ENCODE data around the gene ETNK2. TPM values are rescaled to one million over a fixed set of nuclear protein-coding genes. Genes with fewer than 3 reads are reported as not detected.
A peak's percentile ranks its signal among the peaks of the same experiment; 100 is the strongest.

ETNK2 gene
- total and polyA plus RNA-seq, 3 experiments from 2014 or later: 0.91 to 6.1 (median 1.1) TPM

GRCh38 chr1:204124639-204125038 lies 27.2 kb downstream of the ETNK2 start:
- no peaks in the 10 kb centered on the region for H3K9me3 Mint-ChIP-seq
- POLR2A ChIA-PET: no interaction called here
- Histone ChIP-seq H3K4me1 (ENCODE audit: insufficient read depth, low read length) (peaks cover 4% of the 10 kb centered on the region), H3K27me3 (ENCODE audit: insufficient read depth, low read length, poor library complexity, severe bottlenecking) (no peaks in the 10 kb centered on the region), H3K36me3 (ENCODE audit: insufficient read depth, low read length) (no peaks in the 10 kb centered on the region), H3K4me3 (ENCODE audit: low read length) (no peak overlapping the region), H3K27ac (ENCODE audit: low read depth, low read length) (no peak overlapping the region), H3K9me3 (ENCODE audit: low read length) (no peaks in the 10 kb centered on the region)
- H3K4me1 Mint-ChIP-seq: peaks cover 10 to 13% (median 13%) of the 10 kb centered on the region in 3 donors
- H3K27ac Mint-ChIP-seq: peak overlapping the region in 2 of 8 donors; percentile 51 to 64
- CTCF ChIA-PET: interaction anchor here (0.6 kb wide), 1 partner anchor 9 kb away, joined by 3 read pairs; no protein-coding TSS in a partner anchor
- peaks cover 0 to 7% (median 0%) of the 10 kb centered on the region in 3 donors for H3K36me3 Mint-ChIP-seq
- no peak for DNase-seq
- no peak overlapping the region for H3K4me3 Mint-ChIP-seq
- H3K27me3 Mint-ChIP-seq: no peaks in the 10 kb centered on the region

- H3K4me3 Mint-ChIP-seq: no peak overlapping the region
- H3K27ac Mint-ChIP-seq: peak overlapping the region in 3 of 8 donors; percentile 6 to 70 (median 47)
- no peaks in the 10 kb centered on the region for H3K27me3 Mint-ChIP-seq
- peaks cover 3% of the 10 kb centered on the region in 3 donors for H3K4me1 Mint-ChIP-seq
- no peak overlapping the region for H3K4me3 ChIP-seq (ENCODE audit: low read length)
- ChIA-PET CTCF (no interaction called here), POLR2A (no interaction called here)
- no peaks in the 10 kb centered on the region for H3K4me1 ChIP-seq (ENCODE audit: insufficient read depth, low read length)
- no peaks in the 10 kb centered on the region for H3K36me3 ChIP-seq (ENCODE audit: insufficient read depth, low read length)
- DNase-seq: no peak
- no peak overlapping the region for H3K27ac ChIP-seq (ENCODE audit: low read depth, low read length)
- no peaks in the 10 kb centered on the region for H3K27me3 ChIP-seq (ENCODE audit: insufficient read depth, low read length, poor library complexity, severe bottlenecking)
- H3K9me3 Mint-ChIP-seq: no peaks in the 10 kb centered on the region
- peaks cover 0 to 9% (median 1%) of the 10 kb centered on the region in 3 donors for H3K36me3 Mint-ChIP-seq
- no peaks in the 10 kb centered on the region for H3K9me3 ChIP-seq (ENCODE audit: low read length)
These were observed 28.5 kb downstream of the ETNK2 start for GRCh38 chr1:204123376-204123775.

GRCh38 chr1:204121840-204122555 lies 29.8 kb downstream of the ETNK2 start:
- Mint-ChIP-seq H3K27ac (peak overlapping the region in 1 of 8 donors; percentile 50), H3K27me3 (no peaks in the 10 kb centered on the region), H3K4me1 (peaks cover 0 to 1% (median 0%) of the 10 kb centered on the region in 3 donors), H3K4me3 (no peak overlapping the region), H3K9me3 (no peaks in the 10 kb centered on the region), H3K36me3 (peaks cover 0 to 9% (median 1%) of the 10 kb centered on the region in 3 donors)
- Histone ChIP-seq H3K36me3 (ENCODE audit: insufficient read depth, low read length) (no peaks in the 10 kb centered on the region), H3K4me1 (ENCODE audit: insufficient read depth, low read length) (no peaks in the 10 kb centered on the region), H3K9me3 (ENCODE audit: low read length) (no peaks in the 10 kb centered on the region), H3K27me3 (ENCODE audit: insufficient read depth, low read length, poor library complexity, severe bottlenecking) (no peaks in the 10 kb centered on the region), H3K27ac (ENCODE audit: low read depth, low read length) (no peak overlapping the region), H3K4me3 (ENCODE audit: low read length) (no peak overlapping the region)
- CTCF ChIA-PET: no interaction called here
- DNase-seq: no peak
- POLR2A ChIA-PET: no interaction called here

- Mint-ChIP-seq H3K4me3 (no peak overlapping the region), H3K27ac (no peak overlapping the region), H3K9me3 (no peaks in the 10 kb centered on the region), H3K36me3 (peaks cover 0 to 3% (median 2%) of the 10 kb centered on the region in 3 donors), H3K4me1 (peaks cover 0 to 3% (median 1%) of the 10 kb centered on the region in 3 donors), H3K27me3 (no peaks in the 10 kb centered on the region)
- DNase-seq: no peak
- H3K9me3 ChIP-seq (ENCODE audit: low read length): no peaks in the 10 kb centered on the region
- H3K4me3 ChIP-seq (ENCODE audit: low read length): no peak overlapping the region
- no peaks in the 10 kb centered on the region for H3K36me3 ChIP-seq (ENCODE audit: insufficient read depth, low read length)
- POLR2A ChIA-PET: no interaction called here
- no peaks in the 10 kb centered on the region for H3K4me1 ChIP-seq (ENCODE audit: insufficient read depth, low read length)
- no peak overlapping the region for H3K27ac ChIP-seq (ENCODE audit: low read depth, low read length)
- H3K27me3 ChIP-seq (ENCODE audit: insufficient read depth, low read length, poor library complexity, severe bottlenecking): no peaks in the 10 kb centered on the region
- CTCF ChIA-PET: interaction anchor here (0.6 to 1.4 kb wide), 3 partner anchors 13 to 389 kb away, joined by 3 to 5 read pairs (median 3); no protein-coding TSS in a partner anchor
These were observed 35.3 kb downstream of the ETNK2 start for GRCh38 chr1:204116539-204116938.

DNA sequence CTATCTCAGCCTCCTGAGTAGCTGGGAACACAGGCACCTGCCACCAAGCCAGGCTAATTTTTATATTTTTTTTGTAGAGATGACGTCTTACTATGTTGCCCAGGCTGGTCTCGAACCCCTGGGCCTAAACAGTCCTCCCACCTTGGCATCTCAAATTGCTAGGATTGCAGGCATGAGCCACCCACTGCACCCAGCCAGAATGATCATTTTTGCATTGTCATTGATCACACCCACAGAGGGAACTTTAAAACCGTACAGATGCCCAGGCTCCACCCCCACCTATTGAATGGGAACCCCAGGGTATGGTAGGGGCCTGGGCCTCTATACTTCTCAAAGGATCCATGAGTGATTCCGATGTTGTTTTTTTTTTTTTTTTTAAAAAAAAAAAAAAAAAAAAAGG lies 36.7 kb downstream of the ETNK2 start:
- H3K27me3 Mint-ChIP-seq: no peaks in the 10 kb centered on the region
- peaks cover 0 to 3% (median 2%) of the 10 kb centered on the region in 3 donors for H3K36me3 Mint-ChIP-seq
- no peak for DNase-seq
- no peak overlapping the region for H3K4me3 Mint-ChIP-seq
- no peaks in the 10 kb centered on the region for H3K9me3 Mint-ChIP-seq
- peak overlapping the region in 1 of 8 donors; percentile 11 for H3K27ac Mint-ChIP-seq
- ChIA-PET CTCF (interaction anchor here (0.9 kb wide), 1 partner anchor 10 kb away, joined by 3 read pairs; no protein-coding TSS in a partner anchor), POLR2A (no interaction called here)
- Histone ChIP-seq H3K27me3 (ENCODE audit: insufficient read depth, low read length, poor library complexity, severe bottlenecking) (no peaks in the 10 kb centered on the region), H3K36me3 (ENCODE audit: insufficient read depth, low read length) (no peaks in the 10 kb centered on the region), H3K27ac (ENCODE audit: low read depth, low read length) (no peak overlapping the region), H3K4me1 (ENCODE audit: insufficient read depth, low read length) (no peaks in the 10 kb centered on the region), H3K4me3 (ENCODE audit: low read length) (no peak overlapping the region), H3K9me3 (ENCODE audit: low read length) (no peaks in the 10 kb centered on the region)
- H3K4me1 Mint-ChIP-seq: peaks cover 0 to 3% (median 1%) of the 10 kb centered on the region in 3 donors

DNA sequence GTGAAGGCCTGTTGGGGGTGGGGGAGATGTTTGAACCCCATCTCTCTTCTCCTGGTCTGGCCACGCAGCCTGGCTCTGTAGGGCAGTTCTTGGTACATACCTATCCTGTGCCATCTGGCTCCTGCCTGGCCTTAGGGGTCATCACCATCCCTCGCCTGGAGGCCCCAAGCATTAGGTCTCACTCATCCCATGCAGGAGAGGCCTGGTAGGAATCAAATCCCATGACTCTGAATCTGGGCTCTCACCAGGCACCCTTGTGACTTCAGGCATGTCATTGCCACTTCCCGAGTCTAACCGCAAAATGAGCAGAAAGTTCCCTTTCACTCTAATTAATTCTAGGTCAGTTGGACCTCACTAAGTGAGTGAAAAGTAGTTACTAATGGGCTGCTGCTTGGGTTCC lies 37.2 kb downstream of the ETNK2 start:
- Mint-ChIP-seq H3K27me3 (no peaks in the 10 kb centered on the region), H3K9me3 (no peaks in the 10 kb centered on the region), H3K4me3 (no peak overlapping the region), H3K27ac (no peak overlapping the region), H3K36me3 (peaks cover 0 to 3% (median 2%) of the 10 kb centered on the region in 3 donors), H3K4me1 (peaks cover 0 to 3% (median 1%) of the 10 kb centered on the region in 3 donors)
- CTCF ChIA-PET: no interaction called here
- Histone ChIP-seq H3K27me3 (ENCODE audit: insufficient read depth, low read length, poor library complexity, severe bottlenecking) (no peaks in the 10 kb centered on the region), H3K4me3 (ENCODE audit: low read length) (no peak overlapping the region), H3K36me3 (ENCODE audit: insufficient read depth, low read length) (no peaks in the 10 kb centered on the region), H3K27ac (ENCODE audit: low read depth, low read length) (no peak overlapping the region), H3K9me3 (ENCODE audit: low read length) (no peaks in the 10 kb centered on the region), H3K4me1 (ENCODE audit: insufficient read depth, low read length) (no peaks in the 10 kb centered on the region)
- no peak for DNase-seq
- POLR2A ChIA-PET: no interaction called here

DNA sequence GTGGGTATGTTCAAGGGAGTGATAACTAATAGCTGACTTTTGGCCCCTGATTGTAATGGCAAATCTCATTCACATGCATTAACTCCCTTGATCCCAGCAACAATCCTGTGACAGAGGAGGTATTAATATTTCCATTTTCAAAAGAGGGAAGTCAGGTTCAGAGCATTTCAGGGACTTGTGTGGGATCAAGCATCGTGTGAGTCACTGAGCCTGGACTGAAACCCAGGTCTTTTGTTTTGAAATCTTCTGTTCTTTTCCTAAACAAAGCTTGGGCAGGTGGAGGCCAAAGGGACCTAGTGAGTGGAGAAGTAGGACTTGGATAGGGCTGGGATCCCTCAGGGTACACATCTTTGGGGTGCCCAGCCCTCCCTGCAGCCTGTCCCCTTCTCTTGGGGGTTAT lies 37.9 kb downstream of the ETNK2 start:
- no peaks in the 10 kb centered on the region for H3K27me3 Mint-ChIP-seq
- Histone ChIP-seq H3K36me3 (ENCODE audit: insufficient read depth, low read length) (no peaks in the 10 kb centered on the region), H3K4me3 (ENCODE audit: low read length) (no peak overlapping the region), H3K27ac (ENCODE audit: low read depth, low read length) (no peak overlapping the region), H3K27me3 (ENCODE audit: insufficient read depth, low read length, poor library complexity, severe bottlenecking) (no peaks in the 10 kb centered on the region), H3K4me1 (ENCODE audit: insufficient read depth, low read length) (no peaks in the 10 kb centered on the region), H3K9me3 (ENCODE audit: low read length) (no peaks in the 10 kb centered on the region)
- no peak for DNase-seq
- peaks cover 0 to 3% (median 2%) of the 10 kb centered on the region in 3 donors for H3K36me3 Mint-ChIP-seq
- peaks cover 3% of the 10 kb centered on the region in 3 donors for H3K4me1 Mint-ChIP-seq
- H3K9me3 Mint-ChIP-seq: no peaks in the 10 kb centered on the region
- CTCF ChIA-PET: no interaction called here
- no peak overlapping the region for H3K4me3 Mint-ChIP-seq
- POLR2A ChIA-PET: no interaction called here
- H3K27ac Mint-ChIP-seq: peak overlapping the region in 2 of 8 donors; percentile 22 to 61

GRCh38 chr1:204112876-204113730 lies 38.7 kb downstream of the ETNK2 start:
- ChIA-PET POLR2A (no interaction called here), CTCF (no interaction called here)
- Mint-ChIP-seq H3K27me3 (no peaks in the 10 kb centered on the region), H3K36me3 (peaks cover 0 to 1% (median 0%) of the 10 kb centered on the region in 3 donors), H3K9me3 (no peaks in the 10 kb centered on the region), H3K4me3 (no peak overlapping the region), H3K4me1 (peaks cover 3% of the 10 kb centered on the region in 3 donors), H3K27ac (peak overlapping the region in 3 of 8 donors; percentile 22 to 73 (median 47))
- Histone ChIP-seq H3K4me1 (ENCODE audit: insufficient read depth, low read length) (no peaks in the 10 kb centered on the region), H3K36me3 (ENCODE audit: insufficient read depth, low read length) (no peaks in the 10 kb centered on the region), H3K27me3 (ENCODE audit: insufficient read depth, low read length, poor library complexity, severe bottlenecking) (no peaks in the 10 kb centered on the region), H3K4me3 (ENCODE audit: low read length) (no peak overlapping the region), H3K27ac (ENCODE audit: low read depth, low read length) (no peak overlapping the region), H3K9me3 (ENCODE audit: low read length) (no peaks in the 10 kb centered on the region)
- DNase-seq: no peak
